GM12875 (cell line): ENCODE measurements around the gene PAQR7.
A peak's percentile ranks its signal among the peaks of the same experiment; 100 is the strongest.

Experiments used
- H3K4me3 ChIP-seq: one replicate; pipeline ENCODE4 v1.5.1; 2011; ENCODE audit warnings: low read depth, low read length, control low read depth
- TF ChIP-seq, protein P1 (sequence below): IDR thresholded peaks from 2 replicates; pipeline ENCODE4 v1.5.1; 2011; ENCODE audit warnings: low read depth, mild to moderate bottlenecking, control low read depth, inconsistent platforms, low read length, moderate library complexity, borderline replicate concordance; ENCODE audit not compliant: insufficient read depth

The PAQR7 gene

DNA sequence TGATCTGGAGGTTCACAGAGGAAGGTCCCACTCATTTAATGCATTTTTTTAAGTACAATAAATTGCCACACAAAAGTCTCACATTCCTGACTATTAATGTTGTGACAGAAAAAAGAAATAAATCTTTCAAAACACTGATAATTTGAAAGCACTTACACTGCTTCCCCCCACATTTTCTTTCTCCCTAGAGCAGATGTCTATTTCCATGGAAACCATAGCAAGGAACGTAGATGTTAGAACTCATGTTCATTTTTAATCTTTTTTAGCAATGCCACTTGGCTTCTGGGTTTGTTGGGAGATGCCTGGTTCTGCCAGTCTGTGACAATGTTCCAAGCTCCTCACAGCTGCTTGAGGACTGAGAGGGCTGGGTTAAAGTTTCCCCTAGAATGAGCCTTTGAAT is 32.7 kb upstream of the PAQR7 start:
- H3K4me3 ChIP-seq = no peak overlapping the region
- TF ChIP-seq, protein P1, sequence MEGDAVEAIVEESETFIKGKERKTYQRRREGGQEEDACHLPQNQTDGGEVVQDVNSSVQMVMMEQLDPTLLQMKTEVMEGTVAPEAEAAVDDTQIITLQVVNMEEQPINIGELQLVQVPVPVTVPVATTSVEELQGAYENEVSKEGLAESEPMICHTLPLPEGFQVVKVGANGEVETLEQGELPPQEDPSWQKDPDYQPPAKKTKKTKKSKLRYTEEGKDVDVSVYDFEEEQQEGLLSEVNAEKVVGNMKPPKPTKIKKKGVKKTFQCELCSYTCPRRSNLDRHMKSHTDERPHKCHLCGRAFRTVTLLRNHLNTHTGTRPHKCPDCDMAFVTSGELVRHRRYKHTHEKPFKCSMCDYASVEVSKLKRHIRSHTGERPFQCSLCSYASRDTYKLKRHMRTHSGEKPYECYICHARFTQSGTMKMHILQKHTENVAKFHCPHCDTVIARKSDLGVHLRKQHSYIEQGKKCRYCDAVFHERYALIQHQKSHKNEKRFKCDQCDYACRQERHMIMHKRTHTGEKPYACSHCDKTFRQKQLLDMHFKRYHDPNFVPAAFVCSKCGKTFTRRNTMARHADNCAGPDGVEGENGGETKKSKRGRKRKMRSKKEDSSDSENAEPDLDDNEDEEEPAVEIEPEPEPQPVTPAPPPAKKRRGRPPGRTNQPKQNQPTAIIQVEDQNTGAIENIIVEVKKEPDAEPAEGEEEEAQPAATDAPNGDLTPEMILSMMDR = no peak

DNA sequence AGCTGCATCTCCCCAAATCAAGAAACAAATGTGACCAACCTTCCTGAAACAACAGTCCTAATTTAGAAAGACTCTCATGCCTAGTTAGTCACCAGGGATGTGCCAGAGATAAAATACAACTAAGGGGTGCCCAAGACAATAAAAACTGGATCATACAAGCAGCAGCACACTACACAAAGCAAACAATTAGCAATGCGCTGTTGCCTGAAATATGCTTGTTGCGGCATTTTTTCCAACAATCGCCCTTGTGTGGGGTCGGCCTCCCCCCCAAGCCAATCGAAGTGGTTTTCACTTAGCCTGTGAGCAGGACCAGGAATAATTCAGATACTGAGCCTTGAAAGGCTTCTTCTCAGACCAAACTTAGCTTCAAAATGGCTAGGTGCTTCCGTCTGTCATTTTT is 32.1 kb upstream of the PAQR7 start:
- no peak overlapping the region for H3K4me3 ChIP-seq
- TF ChIP-seq, protein P1 = no peak

DNA sequence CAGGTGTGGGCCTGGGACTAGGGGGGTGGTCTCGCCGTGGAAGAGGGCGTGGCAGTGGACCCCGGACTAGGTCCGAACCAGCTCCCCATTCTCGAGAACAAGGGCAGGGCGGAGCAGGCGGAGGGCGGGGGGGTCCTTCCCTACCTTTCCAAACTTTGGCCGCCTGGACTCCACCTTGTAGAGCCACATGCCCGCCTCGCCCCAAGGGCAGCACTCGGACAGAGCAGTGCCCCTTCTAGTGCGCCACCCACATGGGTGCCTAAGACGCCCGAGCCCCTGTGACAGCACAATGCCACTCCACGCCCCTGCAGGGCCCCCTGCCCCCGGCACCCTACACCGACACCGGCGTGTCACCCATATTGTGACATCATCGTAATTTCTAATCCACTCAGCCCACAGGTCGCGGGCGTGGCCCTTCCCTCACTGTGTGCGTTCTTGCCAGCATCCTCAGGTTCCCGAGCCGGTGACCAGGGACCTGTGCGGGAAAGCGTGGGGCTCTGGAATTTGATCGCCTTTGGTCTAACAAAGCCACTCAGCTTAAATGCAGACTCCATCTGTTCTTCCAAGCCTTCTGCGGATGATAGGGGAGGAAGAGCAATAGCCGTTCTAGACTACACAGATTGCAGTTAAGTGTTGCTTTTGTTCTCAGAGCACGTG is 31.3 kb upstream of the PAQR7 start:
- H3K4me3 ChIP-seq = peak overlapping the region; percentile 91
- TF ChIP-seq, protein P1 = no peak

DNA sequence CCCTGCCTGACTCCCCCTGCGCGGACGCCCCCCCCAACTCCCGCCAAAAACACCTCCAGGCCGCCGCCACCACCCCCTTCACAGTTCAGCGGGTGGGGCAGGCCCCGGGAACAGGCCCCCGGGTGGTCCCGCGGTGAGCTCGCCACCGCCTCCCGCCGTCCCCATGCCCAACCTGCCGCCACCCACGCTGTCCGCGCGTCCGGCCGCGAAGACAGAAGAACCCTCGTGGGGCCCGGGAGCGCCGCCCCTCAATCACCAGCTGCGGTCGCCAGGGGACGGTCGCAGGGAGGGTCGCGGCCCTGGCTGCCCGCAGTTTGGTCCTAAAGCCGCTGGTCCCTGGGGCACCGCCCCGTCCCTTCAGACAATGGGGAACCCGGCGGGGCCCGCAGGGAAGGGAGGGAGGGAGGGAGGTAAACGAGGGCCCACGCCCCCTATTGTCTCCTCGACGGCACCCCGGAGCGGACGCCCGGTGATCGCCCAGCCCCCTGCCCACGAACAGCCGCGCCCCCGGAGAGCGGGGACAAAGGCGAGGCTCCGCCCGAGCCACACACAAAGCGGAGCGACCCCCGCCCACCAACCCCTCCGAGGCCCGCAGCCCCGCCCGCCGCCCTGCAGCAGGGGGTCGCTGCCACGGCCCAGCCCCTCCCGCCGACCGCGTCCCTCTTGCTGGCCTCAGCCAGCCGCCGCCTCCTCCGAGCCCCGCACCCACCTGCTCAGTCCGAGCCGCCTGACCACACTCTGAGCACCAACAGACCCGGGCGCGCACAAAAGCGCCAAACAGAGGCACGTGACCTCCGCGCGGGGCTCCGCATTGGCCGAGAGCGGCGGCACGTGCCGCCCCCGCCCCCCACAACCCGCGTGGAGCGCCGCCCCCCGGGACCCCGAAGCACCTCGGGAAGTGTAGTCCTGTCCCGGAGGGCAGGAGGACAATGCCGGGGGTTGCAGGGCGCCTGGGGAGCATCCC is 30.5 kb upstream of the PAQR7 start, which contains the start of gene STMN1:
TSS of gene STMN1 (minus strand) at position 740 of the 964 bp plus-strand sequence. CDS start 1,743 bp downstream, outside the sequence.
- peak within 1 kb of the TSS; percentile 91 for H3K4me3 ChIP-seq
- TF ChIP-seq, protein P1 = no peak

DNA sequence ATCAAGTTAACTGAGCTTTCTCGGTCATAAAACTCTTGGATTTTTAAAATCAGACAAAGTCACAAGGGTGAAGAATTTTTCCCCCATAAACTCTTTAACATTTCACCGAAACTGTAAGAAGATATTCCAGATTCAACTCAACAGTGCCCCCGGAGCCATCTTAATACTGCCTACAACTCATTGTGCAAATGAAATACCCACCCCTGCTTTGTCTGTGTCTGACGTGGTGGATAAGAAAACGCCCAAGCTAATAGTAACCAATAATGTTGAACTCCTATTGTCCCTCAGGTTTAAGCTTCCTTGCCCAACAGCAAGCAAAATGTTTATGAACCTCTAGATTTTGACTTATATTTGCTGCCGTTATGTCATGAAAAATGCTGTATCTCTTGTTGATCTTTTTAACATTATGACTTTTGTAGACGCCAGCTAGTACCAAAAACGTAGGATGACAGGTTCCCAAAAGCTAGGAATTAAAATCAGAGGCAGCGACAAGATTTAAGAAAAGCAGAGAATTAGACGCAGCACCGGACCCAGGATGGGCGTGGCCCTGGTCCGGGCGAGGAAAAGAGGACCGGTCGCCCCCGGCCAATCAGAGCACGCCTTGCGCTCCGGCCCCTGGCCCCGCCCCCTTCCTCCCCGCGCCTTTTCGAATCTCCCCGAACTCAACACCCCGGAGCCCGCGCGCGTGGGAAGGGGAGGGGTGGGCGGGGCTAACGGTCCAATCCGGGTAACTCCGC is 29.6 kb upstream of the PAQR7 start:
- H3K4me3 ChIP-seq = peak overlapping the region; percentile 91
- TF ChIP-seq, protein P1 = no peak

DNA sequence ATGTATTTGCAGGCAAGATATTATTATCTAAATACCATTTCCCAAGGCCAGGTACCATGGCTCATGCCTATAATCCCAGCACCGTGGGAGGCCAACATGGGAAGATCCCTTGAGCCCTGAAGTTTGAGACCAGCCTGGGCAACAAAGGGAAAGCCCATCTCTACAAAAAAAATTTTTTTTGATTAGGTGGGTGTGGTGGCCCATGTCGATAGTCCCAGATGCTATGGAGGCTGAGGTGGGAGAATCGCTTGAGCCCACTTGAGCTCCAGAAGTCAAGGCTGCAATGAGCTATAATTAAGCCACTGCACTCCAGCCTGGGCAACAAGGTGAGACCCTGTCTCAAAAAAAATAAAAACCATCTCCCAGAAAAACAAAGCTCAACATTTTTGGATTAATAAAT is 28.5 kb upstream of the PAQR7 start:
- H3K4me3 ChIP-seq = no peak overlapping the region
- TF ChIP-seq, protein P1 = no peak
